GM21786 (cell line): Measurements from ENCODE around the gene PLIN4.

Experiments
- ATAC-seq: cut with Tn5 transposase; IDR thresholded peaks from one replicate; pipeline ENCODE4 v1.9.1; 2021; ENCODE audit not compliant: unreplicated experiment

Gene PLIN4

GRCh38 chr19:4507804-4508203 is 10.5 kb downstream of the PLIN4 start:
- ATAC-seq, result no peak

DNA sequence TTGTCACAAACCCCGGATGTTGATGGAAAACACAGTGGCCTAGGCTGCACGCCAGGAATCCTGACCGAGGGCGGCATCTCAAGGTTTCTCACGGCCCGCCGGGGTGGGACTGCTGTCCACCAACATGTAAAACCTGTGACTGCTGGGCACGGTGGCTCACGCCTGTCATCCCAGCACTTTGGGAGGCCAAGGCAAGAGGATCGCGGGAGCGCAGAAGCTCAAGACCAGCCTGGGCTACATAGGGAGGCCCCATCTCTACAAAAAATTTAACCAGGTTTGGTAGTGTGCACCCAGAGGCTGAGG is 11.2 kb downstream of the PLIN4 start:
- no peak for ATAC-seq

- ATAC-seq, result no peak
Measured at GRCh38 chr19:4506449-4507149, 11.7 kb downstream of the PLIN4 start.

DNA sequence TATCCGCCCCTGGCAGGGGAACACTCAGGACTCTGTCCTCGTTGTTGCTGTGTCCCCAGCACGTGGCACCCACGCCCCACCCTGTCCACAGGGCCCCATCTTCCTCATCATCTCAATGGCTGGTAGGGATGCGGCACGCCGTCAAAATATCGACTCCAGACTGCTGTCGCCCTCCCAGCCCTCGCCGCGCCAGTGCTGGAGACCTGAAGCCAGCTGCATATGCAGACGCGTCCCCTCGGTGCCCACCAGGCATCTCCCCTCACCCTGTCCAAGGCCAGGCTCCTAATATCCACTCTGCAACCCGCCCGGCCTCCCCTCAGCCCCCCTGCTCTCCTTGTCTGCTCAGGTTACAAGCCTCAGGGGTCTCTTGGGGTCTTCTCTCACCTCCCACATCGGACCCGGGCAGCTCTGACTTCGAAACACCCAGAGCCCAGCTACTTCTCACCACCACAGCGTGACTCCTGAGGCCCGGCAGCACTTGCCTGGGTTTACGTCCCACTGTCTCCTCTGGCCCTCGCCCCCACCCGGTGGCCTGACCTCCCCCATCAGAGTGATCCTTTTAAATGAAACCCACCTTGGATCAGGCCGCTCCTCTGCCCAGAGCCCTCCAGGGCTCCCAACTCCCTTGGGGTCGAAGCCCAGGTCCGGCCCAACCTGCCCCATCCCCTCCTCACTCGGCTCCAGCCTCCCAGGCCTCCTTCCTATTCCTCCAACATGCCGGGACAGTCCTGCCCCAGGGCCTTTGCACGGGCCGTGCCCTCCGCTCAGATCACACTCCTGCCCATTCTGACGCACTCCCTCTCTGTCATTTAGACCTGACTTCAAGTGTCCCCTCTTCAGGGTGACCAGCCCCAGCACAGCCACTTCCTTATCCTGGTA is 12.5 kb downstream of the PLIN4 start:
- no peak for ATAC-seq

GRCh38 chr19:4504891-4505569 is 13.3 kb downstream of the PLIN4 start:
- ATAC-seq, result no peak

- no peak for ATAC-seq
Measured at GRCh38 chr19:4504297-4504701, 14.0 kb downstream of the PLIN4 start.

DNA sequence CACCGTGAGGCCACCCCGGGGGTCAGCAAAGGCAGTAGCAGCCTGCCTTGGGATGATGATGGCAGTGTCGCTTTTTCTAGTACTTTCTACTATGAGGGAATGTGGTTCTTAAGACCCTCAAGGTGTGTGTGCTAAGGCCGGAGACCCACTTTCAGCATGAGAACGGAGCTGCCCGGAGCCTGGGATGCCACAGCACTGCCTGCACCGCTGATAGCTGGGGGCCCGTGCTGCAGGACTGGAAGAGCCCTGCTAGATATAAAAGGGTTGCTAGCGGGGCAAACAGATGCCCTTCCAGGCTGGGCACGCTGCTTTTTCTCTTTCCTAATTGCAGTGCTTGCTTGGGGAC is 14.5 kb downstream of the PLIN4 start:
- no peak for ATAC-seq

DNA sequence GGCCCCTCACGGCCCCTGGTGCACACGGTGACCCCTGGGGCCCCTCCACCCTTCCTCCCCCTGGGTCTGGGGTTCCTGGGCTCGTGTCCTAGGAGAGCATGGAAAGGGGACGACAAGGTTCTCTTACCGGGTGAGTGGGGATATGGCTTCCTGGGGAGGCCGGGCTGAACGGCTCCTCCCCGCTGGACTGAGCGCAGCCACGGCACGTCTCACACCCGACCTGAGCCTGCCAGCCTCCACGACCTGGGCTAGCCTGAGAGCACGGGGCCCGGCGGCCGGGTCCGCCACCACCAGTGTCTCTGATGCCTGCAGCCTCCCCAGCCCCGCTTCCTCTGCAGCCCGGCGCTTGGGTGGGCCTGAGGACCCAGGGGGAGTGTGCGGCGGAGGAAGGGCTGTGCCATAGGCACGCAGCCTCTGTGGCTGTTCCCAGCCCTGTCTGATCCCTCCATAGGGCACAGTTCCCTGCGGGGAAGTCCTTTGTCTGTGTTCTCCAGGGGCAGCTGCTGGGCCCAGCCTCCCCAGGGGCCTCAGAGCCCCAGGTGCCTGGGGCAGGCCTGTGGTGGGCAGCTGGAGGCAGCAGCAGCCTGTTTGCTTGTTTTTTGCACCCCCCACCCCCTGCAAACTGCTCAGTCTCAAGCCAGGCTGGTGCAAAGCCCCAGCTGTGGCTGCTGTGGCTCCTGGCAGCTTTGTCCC is 15.0 kb downstream of the PLIN4 start:
- ATAC-seq, result no peak

GRCh38 chr19:4502282-4503131 is 15.8 kb downstream of the PLIN4 start:
- no peak for ATAC-seq

- no peak for ATAC-seq
Measured at GRCh38 chr19:4501691-4502090, 16.6 kb downstream of the PLIN4 start.

GRCh38 chr19:4500841-4501591 is 17.3 kb downstream of the PLIN4 start:
- ATAC-seq, result no peak

- no peak for ATAC-seq
Measured at GRCh38 chr19:4499855-4500254, 18.4 kb downstream of the PLIN4 start.

DNA sequence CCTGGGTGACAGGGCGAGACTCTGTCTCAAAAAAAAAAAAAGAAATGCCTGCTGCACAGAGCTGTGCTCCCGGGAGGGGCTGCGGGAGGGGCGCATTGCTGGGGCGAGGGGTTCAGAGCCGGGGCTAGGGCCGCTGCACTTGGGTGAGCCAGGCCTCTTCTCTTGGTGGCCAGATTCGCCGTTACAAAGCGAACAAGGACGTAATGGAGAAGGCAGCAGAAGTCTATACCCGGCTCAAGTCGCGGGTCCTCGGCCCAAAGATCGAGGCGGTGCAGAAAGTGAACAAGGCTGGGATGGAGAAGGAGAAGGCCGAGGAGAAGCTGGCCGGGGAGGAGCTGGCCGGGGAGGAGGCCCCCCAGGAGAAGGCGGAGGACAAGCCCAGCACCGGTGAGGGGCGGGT is 19.0 kb downstream of the PLIN4 start:
- ATAC-seq, result no peak

DNA sequence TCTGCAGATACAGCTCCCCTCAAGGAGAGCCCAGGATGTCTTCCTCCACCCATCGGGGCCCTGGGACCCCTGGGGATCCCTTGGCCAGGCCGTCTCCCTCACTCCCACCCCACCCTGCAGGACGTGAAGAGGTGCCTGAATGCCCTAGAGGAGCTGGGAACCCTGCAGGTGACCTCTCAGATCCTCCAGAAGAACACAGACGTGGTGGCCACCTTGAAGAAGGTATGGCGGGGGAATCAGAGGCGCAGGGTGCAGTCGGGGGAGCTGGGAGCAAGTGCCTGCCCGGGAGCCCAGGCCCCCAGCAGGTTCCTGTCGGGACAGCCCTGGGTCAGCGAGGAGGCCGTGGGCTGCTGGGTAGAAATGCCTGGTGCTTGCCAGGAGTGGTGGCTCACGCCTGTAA is 19.6 kb downstream of the PLIN4 start:
- no peak for ATAC-seq

- no peak for ATAC-seq
Measured at GRCh38 chr19:4497770-4498389, 20.4 kb downstream of the PLIN4 start.

DNA sequence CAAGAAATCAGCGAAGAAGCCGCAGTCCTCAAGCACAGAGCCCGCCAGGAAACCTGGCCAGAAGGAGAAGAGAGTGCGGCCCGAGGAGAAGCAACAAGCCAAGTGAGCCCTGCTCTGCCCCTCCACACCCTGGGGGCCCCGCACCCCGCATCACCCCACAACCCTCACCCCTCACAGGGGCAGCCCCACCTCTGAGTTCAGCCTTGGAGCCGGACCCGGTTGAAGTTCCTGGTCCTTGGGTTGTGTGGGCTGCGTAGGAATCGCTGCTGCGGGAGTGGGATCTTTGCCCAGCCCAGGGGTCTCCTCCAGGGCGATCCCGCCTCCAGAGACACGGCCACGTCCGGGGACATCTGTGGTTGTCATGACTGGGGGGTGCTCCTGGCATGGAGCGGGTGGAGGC is 22.0 kb downstream of the PLIN4 start:
- no peak for ATAC-seq

DNA sequence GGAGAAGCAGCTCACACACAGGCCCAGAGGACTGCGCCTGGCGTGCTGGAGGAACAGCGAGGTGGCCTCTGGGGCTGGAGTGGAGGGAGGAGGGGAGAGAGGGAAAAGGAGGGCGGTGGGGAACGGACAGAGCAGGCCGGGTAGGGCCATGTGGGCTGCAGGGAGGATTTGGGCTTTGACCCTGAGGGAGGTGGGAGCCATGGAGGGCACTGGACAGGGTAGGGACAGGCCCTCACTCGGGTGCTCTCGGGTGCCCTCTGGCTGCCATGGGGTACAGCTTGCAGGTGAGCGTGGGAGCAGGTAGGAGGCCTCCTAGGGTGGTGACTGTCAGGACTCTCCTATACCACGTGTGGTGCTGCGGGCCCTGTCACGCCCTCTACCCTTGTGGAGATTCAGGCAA is 22.8 kb downstream of the PLIN4 start:
- ATAC-seq, result no peak

DNA sequence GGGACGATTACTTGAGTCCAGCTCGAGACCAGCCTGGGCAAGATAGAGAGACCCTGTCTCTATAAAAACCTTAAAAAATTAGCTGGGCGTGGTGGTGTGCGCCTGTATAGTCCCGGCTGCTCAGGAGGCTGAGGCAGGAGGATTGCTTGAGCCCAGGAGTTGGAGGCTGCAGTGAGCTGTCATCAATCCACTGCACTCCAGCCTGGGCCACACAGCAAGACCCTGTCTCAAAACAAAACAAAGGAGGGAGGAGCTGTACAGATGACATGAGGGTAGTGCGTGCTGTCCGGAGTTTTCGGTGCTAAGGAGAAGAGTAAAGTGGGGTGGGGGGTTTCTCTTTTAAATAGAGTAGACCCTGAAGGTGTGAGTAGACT is 23.6 kb downstream of the PLIN4 start:
- ATAC-seq, result no peak

GRCh38 chr19:4493929-4494690 is 24.2 kb downstream of the PLIN4 start:
- ATAC-seq, result no peak
